HL-60 (cell line): ENCODE measurements around the gene BMPER.

ENCODE experiments used
- CTCF ChIP-seq: IDR thresholded peaks from one replicate; pipeline ENCODE4 v1.5.1; 2011; ENCODE audit warnings: low read length, control low read depth, inconsistent platforms; ENCODE audit not compliant: insufficient read depth
- POLR2AphosphoS5 ChIP-seq: IDR thresholded peaks from 2 replicates; pipeline ENCODE4 v1.6.1; 2012; ENCODE audit warnings: low read depth
- REST ChIP-seq: IDR thresholded peaks from 2 replicates; pipeline ENCODE4 v1.6.1; 2012; ENCODE audit warnings: low read depth; ENCODE audit not compliant: insufficient replicate concordance
- SPI1 ChIP-seq: IDR thresholded peaks from 2 replicates; pipeline ENCODE4 v1.6.1; 2012; ENCODE audit warnings: low read depth, mild to moderate bottlenecking, borderline replicate concordance

GRCh38 chr7:34044306-34044643 lies 138.9 kb downstream of the BMPER start:
- TF ChIP-seq CTCF: no peak
- no peak for TF ChIP-seq POLR2AphosphoS5
- TF ChIP-seq REST: no peak
- no peak for TF ChIP-seq SPI1
